ENCODE measurements around the gene CBR3. TPM values are rescaled to one million over a fixed set of nuclear protein-coding genes. Genes with fewer than 3 reads are reported as not detected.

Gene CBR3
- total and polyA plus RNA-seq, 9 of the 15 experiments (the other 6 are each of a cell fraction or from before 2014, with no cell fraction given) = not detected

DNA sequence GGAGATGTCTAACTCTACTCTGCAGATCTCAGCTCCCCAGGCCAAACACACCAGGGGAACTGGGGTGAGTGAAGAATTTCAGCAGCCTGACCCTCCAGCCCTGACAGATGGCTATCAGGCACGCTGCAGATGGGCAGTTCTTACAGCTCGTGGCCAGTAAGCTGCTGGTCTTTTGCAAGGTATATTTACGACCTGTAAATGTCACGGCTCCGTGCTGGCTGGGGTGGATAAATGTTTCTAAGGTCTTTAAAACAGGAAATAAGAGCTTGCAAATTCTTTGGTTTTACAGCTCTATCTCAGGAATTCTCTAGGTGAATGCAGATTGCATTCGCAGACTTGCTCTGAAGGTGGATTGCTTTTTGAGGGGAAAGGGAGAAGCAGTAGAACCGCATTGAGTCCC, 31.8 kb downstream of the CBR3 start (continued):
- TF ChIP-seq, protein P1, sequence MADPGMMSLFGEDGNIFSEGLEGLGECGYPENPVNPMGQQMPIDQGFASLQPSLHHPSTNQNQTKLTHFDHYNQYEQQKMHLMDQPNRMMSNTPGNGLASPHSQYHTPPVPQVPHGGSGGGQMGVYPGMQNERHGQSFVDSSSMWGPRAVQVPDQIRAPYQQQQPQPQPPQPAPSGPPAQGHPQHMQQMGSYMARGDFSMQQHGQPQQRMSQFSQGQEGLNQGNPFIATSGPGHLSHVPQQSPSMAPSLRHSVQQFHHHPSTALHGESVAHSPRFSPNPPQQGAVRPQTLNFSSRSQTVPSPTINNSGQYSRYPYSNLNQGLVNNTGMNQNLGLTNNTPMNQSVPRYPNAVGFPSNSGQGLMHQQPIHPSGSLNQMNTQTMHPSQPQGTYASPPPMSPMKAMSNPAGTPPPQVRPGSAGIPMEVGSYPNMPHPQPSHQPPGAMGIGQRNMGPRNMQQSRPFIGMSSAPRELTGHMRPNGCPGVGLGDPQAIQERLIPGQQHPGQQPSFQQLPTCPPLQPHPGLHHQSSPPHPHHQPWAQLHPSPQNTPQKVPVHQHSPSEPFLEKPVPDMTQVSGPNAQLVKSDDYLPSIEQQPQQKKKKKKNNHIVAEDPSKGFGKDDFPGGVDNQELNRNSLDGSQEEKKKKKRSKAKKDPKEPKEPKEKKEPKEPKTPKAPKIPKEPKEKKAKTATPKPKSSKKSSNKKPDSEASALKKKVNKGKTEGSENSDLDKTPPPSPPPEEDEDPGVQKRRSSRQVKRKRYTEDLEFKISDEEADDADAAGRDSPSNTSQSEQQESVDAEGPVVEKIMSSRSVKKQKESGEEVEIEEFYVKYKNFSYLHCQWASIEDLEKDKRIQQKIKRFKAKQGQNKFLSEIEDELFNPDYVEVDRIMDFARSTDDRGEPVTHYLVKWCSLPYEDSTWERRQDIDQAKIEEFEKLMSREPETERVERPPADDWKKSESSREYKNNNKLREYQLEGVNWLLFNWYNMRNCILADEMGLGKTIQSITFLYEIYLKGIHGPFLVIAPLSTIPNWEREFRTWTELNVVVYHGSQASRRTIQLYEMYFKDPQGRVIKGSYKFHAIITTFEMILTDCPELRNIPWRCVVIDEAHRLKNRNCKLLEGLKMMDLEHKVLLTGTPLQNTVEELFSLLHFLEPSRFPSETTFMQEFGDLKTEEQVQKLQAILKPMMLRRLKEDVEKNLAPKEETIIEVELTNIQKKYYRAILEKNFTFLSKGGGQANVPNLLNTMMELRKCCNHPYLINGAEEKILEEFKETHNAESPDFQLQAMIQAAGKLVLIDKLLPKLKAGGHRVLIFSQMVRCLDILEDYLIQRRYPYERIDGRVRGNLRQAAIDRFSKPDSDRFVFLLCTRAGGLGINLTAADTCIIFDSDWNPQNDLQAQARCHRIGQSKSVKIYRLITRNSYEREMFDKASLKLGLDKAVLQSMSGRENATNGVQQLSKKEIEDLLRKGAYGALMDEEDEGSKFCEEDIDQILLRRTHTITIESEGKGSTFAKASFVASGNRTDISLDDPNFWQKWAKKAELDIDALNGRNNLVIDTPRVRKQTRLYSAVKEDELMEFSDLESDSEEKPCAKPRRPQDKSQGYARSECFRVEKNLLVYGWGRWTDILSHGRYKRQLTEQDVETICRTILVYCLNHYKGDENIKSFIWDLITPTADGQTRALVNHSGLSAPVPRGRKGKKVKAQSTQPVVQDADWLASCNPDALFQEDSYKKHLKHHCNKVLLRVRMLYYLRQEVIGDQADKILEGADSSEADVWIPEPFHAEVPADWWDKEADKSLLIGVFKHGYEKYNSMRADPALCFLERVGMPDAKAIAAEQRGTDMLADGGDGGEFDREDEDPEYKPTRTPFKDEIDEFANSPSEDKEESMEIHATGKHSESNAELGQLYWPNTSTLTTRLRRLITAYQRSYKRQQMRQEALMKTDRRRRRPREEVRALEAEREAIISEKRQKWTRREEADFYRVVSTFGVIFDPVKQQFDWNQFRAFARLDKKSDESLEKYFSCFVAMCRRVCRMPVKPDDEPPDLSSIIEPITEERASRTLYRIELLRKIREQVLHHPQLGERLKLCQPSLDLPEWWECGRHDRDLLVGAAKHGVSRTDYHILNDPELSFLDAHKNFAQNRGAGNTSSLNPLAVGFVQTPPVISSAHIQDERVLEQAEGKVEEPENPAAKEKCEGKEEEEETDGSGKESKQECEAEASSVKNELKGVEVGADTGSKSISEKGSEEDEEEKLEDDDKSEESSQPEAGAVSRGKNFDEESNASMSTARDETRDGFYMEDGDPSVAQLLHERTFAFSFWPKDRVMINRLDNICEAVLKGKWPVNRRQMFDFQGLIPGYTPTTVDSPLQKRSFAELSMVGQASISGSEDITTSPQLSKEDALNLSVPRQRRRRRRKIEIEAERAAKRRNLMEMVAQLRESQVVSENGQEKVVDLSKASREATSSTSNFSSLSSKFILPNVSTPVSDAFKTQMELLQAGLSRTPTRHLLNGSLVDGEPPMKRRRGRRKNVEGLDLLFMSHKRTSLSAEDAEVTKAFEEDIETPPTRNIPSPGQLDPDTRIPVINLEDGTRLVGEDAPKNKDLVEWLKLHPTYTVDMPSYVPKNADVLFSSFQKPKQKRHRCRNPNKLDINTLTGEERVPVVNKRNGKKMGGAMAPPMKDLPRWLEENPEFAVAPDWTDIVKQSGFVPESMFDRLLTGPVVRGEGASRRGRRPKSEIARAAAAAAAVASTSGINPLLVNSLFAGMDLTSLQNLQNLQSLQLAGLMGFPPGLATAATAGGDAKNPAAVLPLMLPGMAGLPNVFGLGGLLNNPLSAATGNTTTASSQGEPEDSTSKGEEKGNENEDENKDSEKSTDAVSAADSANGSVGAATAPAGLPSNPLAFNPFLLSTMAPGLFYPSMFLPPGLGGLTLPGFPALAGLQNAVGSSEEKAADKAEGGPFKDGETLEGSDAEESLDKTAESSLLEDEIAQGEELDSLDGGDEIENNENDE (IDR thresholded peaks at IDR 0.05; ENCODE audit: low read depth, low read length) = no peak
- TF ChIP-seq TEAD4 (IDR thresholded peaks at IDR 0.05; ENCODE audit: low read length) = peak; percentile 53; the same call in 1 of the 2 replicates
- TF ChIP-seq TEAD4 (CRISPR knock-in tag; IDR thresholded peaks at IDR 0.05; ENCODE audit: borderline replicate concordance) = no peak
- peak; percentile 50 for TF ChIP-seq CBFA2T3 (IDR thresholded peaks at IDR 0.05)
- peak; percentile 45 for TF ChIP-seq TAL1 (IDR thresholded peaks at IDR 0.05)
- TF ChIP-seq, protein P2, sequence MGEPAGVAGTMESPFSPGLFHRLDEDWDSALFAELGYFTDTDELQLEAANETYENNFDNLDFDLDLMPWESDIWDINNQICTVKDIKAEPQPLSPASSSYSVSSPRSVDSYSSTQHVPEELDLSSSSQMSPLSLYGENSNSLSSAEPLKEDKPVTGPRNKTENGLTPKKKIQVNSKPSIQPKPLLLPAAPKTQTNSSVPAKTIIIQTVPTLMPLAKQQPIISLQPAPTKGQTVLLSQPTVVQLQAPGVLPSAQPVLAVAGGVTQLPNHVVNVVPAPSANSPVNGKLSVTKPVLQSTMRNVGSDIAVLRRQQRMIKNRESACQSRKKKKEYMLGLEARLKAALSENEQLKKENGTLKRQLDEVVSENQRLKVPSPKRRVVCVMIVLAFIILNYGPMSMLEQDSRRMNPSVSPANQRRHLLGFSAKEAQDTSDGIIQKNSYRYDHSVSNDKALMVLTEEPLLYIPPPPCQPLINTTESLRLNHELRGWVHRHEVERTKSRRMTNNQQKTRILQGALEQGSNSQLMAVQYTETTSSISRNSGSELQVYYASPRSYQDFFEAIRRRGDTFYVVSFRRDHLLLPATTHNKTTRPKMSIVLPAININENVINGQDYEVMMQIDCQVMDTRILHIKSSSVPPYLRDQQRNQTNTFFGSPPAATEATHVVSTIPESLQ (CRISPR knock-in tag; IDR thresholded peaks at IDR 0.05) = no peak
- no peak for TF ChIP-seq PTTG1 (tag; IDR thresholded peaks at IDR 0.05; ENCODE audit: low read depth)
- no peak for TF ChIP-seq NR2C1 (IDR thresholded peaks at IDR 0.05)
- TF ChIP-seq NR2C1 (tag; IDR thresholded peaks at IDR 0.05) = no peak
- TF ChIP-seq ZFX (CRISPR knock-in tag; IDR thresholded peaks at IDR 0.05) = no peak
- TF ChIP-seq EZH2 (IDR thresholded peaks at IDR 0.05; ENCODE audit: borderline replicate concordance, low read depth, low read length) = no peak
- TF ChIP-seq, protein P3, sequence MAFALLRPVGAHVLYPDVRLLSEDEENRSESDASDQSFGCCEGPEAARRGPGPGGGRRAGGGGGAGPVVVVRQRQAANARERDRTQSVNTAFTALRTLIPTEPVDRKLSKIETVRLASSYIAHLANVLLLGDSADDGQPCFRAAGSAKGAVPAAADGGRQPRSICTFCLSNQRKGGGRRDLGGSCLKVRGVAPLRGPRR (CRISPR knock-in tag; IDR thresholded peaks at IDR 0.05) = no peak
- TF ChIP-seq SRSF7 (optimal IDR thresholded peaks at IDR 0.05; ENCODE audit: low read depth, low read length) = no peak
- TF ChIP-seq ETS2 (tag; IDR thresholded peaks at IDR 0.05; ENCODE audit: borderline replicate concordance, poor library complexity, severe bottlenecking) = no peak
- TF ChIP-seq RBFOX2 (IDR thresholded peaks at IDR 0.05; ENCODE audit: low read depth, low read length) = no peak
- peak; percentile 26 for TF ChIP-seq RBBP5 (IDR thresholded peaks at IDR 0.05; ENCODE audit: borderline replicate concordance, insufficient read depth, low read length, poor library complexity, severe bottlenecking)

All from K562 (cell line).